GM19372 (cell line): ENCODE results near the gene TEP1.
"Not testable (repeated sequence)": the region's sequence is repeated elsewhere in the genome, so short reads cannot be mapped to it uniquely, and the experiment has no call there.

Experiments
- ATAC-seq: cut with Tn5 transposase; IDR thresholded peaks from one replicate; pipeline ENCODE4 v1.9.1; 2021; ENCODE audit warnings: mild to moderate bottlenecking, low read depth, moderate library complexity; ENCODE audit not compliant: unreplicated experiment

TEP1 gene

DNA sequence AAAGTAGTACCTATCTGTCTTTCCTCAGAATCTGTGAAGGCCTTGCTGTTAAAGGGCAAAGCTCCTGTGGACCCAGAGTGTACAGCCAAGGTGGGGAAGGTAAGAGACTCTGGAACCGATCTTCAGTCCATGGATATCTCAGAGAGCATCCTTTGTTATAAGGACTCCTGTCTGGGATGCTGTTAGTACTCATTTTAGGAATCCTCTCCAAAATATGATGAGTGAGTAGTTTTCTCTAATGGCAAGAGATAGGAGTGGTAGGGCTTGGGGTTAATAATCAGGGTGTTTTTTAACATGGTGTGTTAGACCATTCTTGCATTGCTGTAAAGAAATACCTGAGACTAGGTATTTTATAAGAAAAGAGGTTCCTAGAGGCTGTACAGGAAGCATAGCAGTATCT is 67.9 kb downstream of the TEP1 start:
- no peak for ATAC-seq

DNA sequence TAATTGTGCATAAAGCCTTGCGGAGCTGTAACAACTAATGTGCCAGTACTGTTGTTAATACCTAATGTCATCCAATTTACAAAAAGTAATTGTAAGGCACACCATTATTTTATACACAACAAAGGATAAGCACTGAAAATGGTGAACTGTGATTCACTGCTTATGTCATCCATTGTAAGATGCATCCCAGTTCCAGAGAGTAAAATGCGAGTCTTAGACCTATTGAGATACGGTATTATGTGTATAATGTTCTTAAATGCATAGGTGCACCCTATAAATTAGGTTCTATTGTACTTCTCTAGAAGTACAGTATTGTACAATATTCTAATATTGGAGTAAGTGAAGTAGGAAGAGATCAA is 69.5 kb downstream of the TEP1 start:
- ATAC-seq: no peak

DNA sequence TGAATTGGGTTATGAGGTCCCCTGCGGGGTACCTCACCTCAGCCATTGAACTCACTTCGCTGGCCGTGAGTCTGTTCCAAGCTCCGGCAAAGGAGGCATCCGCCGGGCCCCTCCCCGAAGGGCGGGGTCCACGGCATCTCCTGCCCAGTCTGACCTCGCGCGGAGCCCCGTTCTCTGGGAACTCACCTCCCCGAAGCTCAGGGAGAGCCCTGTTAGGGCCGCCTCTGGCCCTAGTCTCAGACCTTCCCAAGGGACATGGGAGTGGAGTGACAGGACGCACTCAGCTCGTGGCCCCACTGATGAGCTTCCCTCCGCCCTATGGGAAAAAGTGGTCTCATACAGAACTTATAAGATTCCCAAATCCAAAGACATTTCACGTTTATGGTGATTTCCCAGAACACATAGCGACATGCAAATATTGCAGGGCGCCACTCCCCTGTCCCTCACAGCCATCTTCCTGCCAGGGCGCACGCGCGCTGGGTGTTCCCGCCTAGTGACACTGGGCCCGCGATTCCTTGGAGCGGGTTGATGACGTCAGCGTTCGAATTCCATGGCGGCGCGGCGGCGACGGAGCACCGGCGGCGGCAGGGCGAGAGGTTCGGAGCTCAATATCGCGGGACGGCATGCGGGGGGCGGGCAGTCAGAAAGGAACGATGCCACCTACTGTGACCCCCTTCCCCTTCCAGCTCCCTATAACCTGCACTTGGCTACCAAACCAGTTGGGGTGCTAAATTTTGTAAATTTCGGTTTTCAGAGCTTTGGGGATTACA is 70.0 kb downstream of the TEP1 start, which contains the start of gene PARP2:
Gene PARP2 (plus strand): TSS at position 544 of the 770 bp plus-strand sequence. CDS start 7 bp downstream, at position 551.
- peak; percentile 93 for ATAC-seq

DNA sequence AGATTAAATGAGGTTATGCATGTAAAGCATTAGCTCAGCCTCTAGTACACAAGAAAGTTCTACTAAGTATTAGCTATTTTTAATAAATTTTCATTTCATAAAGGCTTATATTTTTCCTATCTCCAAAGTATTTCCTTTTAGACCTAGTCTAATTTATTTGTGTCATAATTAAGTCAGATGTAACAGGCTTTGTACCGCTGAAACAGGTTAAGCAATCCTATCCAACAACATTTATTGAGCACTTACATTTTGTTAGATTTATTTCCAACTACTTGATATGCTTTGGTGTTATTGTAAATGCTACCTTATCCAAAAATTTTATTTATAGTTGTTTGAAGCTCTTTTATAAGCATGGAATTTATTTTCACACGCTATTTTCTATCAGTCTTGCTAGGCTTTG is 71.7 kb downstream of the TEP1 start:
- no peak for ATAC-seq

DNA sequence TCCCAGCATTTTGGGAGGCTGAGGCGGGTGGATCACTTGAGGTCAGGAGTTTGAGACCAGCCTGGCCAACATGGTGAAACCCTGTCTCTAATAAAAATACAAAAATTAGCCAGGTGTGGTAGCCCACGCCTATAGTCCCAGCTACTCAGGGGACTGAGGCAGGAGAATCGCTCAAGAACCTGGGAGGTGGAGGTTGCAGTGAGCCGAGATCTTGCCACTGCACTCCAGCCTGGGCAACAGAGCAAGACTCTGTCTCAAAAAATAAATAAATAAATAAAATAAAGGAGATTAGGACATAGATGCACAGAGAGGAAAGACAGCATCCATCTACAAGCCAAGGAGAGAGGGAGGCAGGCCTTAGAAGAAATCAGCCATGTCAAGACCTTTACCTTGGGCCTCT is 72.3 kb downstream of the TEP1 start:
- ATAC-seq: not testable (repeated sequence)

DNA sequence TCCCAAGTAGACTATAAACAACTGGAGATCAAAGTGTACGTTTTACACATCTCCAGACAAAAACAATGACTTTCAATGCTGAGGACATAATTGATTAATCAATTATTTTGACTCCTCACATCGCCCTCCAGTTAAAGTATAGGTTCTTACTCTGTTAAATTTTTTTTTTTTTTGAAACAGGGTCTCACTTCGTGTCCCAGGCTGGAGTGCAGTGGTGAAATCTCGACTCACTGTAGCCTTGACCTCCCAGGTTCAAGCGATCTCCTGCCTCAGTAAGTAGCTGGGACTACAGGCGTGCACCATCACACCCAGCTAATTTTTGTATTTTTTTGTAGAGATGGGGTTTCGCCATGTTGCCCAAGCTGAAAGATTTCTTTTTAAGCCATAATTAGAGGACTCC is 79.3 kb downstream of the TEP1 start:
- ATAC-seq: no peak

DNA sequence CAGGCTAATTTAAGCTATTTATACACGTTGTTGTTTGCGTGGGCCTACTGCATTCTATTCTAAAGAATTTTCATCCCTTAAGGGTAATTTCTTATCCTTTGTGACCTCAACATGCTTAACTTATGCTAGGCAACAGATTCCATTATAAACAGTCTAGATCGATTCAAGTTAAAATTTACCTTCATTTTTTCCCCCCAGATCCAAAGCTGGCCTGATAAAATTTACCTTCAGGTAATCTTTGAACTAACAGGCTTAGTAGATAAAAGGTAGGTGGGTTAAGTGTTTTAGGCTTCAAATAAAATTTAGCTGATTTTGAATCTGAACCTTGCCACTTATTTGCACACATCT is 79.8 kb downstream of the TEP1 start:
- ATAC-seq: no peak

DNA sequence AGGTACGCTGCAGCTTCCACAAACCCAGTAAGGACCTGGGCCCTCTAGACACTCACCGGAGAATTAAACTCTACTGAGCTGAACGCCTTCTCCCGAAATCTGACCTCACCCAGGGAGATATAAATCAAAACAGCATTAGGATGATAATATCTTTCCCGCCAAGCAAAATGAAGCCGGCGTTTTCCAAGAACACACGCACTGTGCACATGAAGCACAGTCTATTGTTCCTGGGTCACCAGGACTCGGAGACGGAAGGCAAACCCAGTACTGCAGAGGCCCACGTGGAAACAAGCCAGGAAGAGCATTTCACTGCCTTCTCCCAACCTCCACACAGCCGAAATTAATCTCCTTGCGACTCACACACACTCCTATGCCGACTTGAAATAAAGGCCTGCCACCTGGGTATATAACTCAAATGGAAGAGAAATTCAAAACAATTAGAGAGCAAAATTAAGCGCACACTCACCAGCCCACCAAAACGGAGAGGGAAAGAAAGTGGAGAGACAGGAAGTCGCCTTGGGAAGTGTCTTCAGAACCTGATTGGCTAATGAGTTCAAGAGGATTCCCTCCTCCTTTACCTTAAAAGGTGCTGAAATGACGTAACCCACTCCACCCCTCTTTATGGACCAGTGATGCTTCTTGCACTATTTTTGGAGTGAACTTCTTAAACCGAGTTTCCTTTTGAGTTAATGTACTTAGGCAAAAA is 80.4 kb downstream of the TEP1 start, which contains the start of gene CCNB1IP1:
Gene CCNB1IP1 (minus strand): TSS at position 492 of the 706 bp plus-strand sequence. CDS start 16,756 bp downstream, outside the sequence.
- ATAC-seq: peak; percentile 96

DNA sequence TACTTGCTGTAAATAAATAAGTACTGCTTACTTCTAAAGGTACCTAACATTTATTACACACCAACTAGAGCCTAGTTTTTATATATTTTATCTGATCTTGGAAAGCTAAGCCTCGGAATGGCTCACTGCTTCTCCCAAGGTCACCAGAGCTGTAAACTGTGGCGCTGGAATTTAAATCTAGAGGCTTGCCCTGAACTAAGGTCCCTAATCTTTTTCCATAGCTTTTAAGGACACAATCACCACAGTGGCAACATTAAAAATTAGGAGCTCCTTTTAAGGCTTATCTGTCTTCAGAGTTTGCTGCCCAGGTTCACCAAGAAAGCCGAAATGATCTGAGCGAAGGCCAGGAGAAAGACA is 80.9 kb downstream of the TEP1 start:
- no peak for ATAC-seq

DNA sequence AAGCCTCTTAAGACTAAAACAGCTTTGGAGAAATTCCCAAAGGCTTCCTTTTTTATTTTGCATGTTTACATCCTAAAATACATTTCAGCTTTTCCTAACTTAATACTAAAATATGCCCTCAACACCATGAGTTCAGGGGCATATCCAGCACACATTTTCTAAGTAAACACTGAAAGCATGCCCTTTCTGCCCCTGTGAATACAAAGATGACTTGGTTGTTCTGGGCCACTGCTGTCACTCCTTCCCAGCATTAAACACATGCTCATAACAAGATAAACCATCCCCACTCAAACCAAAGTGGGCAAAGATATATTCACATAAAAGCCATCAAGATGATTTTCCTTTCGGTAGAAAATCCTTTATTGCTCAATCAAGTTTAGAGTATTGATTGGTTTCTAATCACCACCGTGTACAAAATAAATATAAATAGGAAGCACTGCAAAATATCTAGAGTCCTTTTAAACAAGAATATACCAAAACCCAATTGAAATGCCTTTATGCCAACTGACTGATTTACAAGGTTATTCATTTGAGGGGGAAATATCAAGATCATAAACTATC is 82.2 kb downstream of the TEP1 start:
- no peak for ATAC-seq

DNA sequence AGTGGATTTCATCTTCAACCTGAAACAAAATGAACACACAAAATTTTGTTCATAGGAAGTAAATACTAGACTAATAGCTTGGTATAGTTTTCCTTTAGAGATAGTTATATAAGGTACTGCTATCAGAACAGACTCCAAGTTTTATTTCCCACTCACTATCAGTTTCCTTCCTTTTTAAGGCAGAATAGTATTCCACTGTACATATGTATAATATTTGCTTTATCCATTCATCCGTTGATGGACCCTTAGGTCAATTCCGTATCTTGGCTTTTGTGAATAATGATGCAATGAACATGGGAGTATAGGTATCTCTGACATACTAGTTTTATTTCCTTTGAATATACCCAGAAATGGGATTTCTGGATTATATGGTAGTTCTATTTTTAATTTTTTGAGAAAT is 83.9 kb downstream of the TEP1 start:
- ATAC-seq: no peak

DNA sequence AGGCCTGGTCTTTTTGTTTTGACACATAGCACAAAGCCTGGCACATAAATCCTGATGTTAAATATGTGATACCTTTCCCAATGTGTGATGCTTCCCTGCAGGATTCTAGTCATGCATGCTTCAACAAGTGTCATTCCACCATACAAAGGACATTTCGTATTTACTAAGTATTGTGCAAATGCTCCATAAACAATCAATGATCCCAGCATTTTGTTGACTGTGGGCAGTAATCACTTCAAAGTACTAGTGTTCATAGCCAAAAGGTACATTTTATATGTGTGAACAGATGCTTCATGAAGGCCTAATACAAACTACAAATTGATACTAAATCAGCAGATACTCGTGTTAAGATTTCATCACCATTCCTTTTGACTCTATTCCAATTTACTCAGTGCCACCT is 84.6 kb downstream of the TEP1 start:
- ATAC-seq: no peak

DNA sequence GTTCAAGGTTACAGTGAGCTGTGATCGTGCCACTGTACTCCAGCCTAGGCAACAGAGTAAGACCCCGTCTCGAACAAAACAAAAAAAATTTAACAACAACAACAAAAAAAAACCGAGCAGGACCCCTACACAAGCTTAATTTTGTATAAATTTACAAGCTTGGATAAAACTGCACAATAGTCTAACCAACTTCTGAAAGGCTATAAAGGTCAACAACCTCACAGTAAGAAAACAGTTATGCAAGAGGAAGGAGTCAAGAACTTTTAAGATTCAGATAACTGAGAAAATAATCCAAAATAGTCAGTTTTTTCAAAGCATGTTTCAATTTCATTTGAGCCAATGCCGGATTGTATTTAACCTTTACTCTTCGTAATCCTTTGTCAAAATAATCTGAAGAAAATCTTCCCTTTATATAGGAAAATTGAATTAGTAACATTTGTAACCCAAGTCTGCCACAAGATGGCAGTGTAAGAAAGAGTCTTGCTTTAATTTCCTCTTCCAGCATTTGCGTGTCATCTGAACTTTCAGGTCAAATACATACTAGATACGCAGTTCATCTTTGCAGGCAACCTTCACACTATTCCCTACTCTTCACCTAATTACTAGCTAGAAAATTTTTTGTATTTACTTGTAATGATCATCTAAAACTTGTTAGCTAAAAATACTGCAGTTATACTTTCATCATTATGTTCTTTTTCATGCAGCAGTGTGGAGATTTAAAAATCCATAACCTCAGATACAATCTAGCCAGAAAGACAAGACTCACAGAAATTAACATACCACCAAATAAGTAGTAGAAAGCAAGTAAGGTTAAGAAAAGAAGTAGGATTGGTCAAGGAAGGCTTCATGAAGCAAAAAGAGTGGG is 86.1 kb downstream of the TEP1 start:
- no peak for ATAC-seq

DNA sequence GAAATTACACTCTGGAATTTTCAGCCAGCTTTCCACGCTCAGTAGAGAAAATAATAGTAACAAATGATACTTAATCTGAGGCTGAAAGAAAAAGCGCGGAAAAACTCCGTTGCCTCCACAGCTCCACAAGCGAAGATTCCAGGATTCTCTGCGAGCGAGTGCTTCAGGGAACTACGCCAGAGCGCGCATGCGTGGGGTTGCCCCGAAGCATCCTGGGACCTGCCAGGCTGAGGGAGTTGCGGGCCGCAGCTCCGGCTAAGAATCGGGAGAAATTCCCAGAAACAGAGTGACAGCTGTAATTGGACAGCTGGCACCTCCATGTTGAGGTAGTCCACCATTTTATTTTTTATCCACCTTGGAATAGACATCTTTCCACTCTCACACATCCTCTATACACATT is 95.6 kb downstream of the TEP1 start:
- ATAC-seq: no peak
